Measurements from ENCODE around the gene LYRM7. TPM values are rescaled to one million over a fixed set of nuclear protein-coding genes. Genes with fewer than 3 reads are reported as not detected.

The LYRM7 gene
- 9.4 and 15.5 TPM in 2 replicates for total RNA-seq

GRCh38 chr5:131170540-131171275, at the start of gene LYRM7:
Gene LYRM7, plus strand, starts transcription at chr5:131170944. Its CDS starts 77 bp downstream, at chr5:131171021.

GRCh38 chr5:131165119-131165727, 5.5 kb upstream of the LYRM7 start, which contains the start of gene HINT1:
Gene HINT1, minus strand, starts transcription at chr5:131165256. Its CDS starts 51 bp downstream, at chr5:131165205.

Other genes starting within 250 kb of the LYRM7 start
- 169 and 199 TPM in 2 replicates for gene HINT1, start 5.7 kb upstream of the LYRM7 start, total RNA-seq
- 27.3 and 27.6 TPM in 2 replicates for gene CDC42SE2, start 93.1 kb downstream of the LYRM7 start, total RNA-seq